Ecto neural progenitor cell (in vitro differentiated cells): ENCODE measurements around the gene GLO1.

Experiments
- DNase-seq: peaks from one replicate; pipeline ENCODE4 v3.0.0-alpha.2; 2018; ENCODE audit warnings: low spot score

GLO1 gene

DNA sequence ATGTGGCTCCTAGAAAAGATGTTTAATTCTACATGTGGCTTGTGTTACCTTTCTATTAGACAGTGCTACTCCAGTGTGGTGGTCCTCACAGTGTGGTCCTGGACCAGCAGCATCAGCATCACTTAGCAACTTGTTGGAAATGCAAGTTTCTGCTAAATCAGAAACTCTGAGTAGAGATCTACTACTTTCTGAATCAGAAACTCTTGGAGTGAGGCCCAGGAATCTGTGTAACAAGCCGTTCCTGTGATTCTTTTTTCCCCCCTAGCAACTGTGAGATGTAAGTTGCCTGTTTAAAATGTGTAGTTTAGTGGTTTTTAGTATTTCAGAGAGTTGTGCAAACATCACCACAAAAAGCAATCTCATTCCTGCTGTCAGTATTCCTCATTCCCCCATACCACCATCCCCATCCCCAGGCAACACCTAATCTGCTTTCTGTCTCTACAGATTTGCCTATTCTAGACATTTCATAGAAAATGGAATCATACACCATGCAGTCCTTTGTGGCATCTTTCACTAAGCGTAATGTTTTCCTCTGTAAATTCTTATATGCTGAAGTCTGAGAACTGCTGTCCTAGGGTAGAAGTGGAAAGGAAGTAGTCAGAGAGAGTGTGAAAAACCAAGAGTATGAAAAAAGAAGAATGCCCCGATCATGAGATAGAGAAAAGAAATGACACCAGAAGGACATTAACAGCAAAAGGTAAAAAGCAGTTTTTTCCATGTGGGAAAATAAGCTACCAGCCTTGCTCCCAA lies 44.4 kb downstream of the GLO1 start:
- no peak for DNase-seq

DNA sequence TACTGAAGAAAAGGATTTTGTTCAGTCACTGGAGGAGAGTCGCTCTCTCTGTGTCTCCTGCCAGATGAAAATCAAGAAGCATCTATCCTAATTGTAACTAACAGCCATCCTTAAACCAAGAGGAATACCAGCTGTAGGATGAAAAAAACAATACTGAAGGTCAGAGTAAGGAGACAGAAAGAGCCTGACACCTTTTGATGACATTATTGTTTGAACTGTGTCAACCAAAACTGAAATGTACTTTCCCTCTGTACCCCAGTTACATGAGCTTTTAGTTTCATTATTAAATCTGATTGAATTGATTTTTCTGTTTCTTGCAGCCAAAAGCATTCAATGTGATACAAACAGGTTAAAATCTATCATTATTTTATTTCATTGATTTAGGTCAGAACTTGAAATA lies 46.0 kb downstream of the GLO1 start:
- no peak for DNase-seq

- DNase-seq: no peak
Measured at GRCh38 chr6:38654263-38654662, 48.7 kb downstream of the GLO1 start.

DNA sequence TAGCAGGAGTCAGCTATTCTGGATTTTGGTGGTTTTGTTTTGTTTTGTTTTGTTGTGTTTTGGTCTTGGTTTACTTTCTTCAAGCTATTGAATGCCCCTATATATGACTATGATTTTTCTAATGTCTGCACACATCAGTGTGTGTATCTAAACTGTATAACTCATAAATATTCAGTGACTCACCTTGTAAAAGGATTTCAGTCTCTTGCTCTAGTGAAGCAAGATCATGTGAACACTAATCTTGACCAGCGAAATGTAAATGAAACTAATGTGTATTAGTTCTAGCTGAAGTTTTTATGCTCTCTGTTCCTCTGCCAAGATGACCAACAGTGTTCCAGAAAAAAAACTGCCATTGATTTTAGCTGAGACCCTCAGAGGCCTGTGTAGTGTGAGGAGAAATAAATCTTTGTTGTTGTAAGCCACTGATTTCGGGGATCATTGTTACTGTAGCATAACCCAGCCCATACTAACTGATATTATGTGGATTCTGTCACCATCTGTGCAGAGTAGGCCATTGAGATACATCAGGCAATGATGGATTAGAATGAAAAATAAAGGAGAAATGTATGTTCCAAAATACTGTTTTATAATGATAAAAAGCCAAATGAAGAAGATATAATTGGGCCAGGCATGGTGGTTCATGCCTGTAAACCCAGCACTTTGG lies 51.7 kb downstream of the GLO1 start:
- no peak for DNase-seq

GRCh38 chr6:38650207-38650752 lies 52.7 kb downstream of the GLO1 start:
- no peak for DNase-seq

DNA sequence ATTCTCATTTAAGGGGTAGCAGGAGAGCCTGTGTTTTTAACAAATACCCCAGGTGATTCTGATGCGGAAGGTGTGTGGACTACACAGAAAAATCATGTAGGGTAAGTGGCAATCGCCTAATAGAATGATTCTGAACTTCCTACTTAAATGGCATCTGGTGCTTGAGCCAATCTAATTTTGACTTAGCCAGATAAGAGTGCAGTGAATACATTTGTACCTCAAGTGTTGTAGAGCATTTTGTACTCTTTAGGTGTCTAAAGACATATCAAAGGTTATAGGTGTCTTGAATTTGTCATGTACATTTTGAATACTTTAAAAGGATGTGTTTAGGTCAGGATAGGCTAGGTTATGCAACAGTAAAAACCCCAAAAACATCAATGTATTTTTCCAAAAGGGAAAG lies 53.2 kb downstream of the GLO1 start:
- DNase-seq: no peak

DNA sequence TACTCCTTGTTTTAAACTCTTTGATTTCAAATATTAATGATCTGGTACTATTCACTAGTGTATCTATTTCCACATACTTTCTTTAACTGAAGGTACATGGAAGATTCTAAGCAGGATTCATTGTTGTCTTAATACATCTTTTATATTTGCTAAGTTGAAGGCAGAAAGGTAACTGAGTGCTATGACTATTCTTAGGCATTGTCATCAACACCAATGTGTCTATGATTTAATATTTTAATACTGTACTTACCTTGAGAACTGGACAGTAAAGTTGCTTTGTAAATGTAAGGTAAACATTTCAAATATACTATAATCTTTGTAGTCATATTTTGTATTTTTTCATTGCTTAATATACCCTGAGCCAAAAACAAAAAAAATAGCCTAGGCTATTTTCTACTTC lies 54.3 kb downstream of the GLO1 start:
- no peak for DNase-seq

- DNase-seq: no peak
Measured at GRCh38 chr6:38646166-38646878, 56.6 kb downstream of the GLO1 start.

- no peak for DNase-seq
Measured at GRCh38 chr6:38644951-38645350, 58.0 kb downstream of the GLO1 start.

DNA sequence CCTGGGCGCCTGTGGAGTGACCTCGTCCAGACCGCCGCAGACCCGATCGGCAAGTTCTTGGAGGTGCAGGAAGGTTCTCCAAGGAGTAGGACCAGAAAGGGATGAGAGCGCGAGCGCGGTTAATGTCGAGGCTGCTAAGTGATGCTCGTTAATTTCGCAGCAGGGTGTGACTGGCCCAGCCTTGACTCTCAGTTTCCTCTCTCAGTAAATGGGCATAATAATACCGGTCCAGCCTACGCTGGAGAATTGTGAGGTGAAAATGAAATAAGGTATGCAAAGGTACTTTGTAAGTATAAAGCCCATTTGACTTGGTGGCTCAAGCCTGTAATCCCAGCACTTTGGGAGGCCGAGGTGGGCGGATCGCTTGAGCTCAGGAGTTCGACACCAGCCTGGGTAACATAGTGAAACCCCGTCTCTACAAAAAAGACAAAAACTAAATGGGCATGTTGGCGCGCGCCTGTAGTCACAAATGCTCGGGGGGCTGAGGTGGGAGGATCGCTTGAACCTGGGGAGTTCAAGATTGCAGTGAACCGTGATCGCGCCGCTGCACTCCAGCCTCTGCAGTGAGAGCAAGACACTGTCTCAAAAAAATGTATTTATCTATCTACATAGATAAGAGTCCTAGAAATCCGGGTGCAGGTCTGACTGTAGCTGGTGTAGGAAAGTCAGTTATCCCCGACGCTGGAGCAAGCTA lies 62.6 kb downstream of the GLO1 start:
- no peak for DNase-seq

DNA sequence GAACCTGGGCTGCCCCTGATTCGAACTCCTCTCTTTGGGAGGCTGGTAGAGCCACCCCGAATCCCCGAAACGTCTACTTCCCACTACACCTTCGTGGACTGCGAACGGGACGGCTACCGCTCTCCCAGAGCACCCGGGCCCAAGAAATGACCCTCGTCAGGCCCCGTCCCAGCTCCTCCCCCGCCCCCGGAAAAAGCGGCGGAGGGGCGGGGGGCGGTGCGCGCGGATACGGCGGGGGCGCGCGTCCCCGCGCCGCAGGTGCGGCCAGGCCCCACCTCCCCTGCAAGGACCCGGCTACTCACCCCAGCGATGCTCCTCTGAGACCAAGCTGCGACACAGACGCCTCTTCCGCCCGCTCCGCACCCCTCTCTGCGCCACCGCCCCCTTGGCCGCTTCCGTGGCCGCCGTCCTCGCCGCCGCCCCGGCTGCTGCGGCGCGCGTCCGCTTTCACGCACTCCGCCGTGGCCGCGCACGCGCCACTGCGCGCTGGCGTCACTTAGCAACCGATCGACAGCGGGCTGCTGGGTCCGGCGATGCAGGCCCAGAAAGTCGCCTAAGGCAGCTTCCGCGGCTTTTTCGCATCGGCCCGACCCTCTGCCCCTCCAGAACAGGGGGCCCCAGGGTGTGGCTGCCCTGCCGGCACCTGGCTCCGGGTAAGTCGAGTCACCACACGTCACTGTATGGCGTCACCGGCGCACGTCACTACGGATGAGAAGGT lies 63.3 kb downstream of the GLO1 start, which contains the start of gene BTBD9:
BTBD9 (minus strand) TSS at position 432 of the 718 bp plus-strand sequence.
- peak; percentile 88 for DNase-seq

DNA sequence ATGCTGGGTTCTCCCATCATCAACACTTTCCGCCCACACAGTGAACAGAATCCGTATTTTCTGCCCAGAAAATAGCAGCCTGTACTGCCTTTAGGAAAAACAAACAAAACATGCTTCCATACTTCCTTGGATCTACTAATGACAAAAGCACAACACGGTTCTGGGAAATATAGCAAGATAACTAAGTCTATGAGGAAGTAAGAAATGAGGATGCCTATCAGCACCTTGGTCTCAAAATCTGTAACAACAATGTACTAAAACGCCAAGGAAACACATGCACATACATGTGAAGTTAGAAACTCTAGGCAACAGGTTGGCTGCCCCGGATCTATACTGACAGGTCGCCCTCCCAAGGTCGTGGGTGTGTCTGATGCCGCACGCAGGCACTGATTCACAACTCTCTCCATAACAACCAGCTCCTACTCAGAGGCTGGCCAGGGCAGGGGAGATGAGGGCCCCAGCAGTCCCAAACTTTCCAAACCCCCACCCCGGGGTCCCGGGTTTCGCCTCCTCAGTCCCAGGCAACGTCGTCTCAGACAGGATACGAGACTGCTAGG lies 63.9 kb downstream of the GLO1 start:
- DNase-seq: peak; percentile 62

DNA sequence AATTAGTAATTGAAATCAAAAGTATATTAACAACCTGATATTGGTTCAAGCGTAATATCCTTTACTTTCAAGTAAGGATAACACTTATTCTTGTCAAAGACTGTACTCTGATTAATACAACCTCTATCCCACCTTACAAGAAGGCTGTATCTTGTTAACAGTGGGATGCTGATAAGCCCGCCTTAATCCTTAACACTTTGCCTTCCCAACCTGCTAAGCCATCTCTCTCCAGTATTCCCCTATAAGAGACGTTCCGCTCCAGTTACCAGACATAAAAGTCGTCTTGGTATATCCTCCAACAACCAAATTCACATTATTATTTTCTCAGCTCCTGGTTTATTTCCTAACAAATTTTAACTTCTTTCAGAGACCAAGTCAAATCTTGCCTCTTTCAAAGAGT lies 65.2 kb downstream of the GLO1 start:
- no peak for DNase-seq

DNA sequence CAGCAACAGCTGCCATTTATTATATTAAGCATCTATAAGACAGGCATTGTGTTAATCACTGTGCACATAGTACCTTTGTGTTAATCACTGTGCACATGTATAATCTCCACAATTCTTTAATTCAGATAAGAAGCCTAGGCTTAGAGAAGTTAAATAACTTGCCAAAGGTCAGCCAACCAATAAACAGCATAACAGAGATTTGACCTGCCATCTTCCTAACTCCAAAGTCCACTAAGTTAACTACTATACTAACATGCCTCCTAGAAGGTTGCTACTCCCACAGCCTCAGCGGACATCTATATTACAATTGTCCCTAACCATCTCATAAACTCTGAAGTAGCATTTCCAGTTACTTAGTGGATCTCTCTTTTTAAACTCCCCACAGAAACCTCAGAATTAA lies 66.9 kb downstream of the GLO1 start:
- DNase-seq: no peak

DNA sequence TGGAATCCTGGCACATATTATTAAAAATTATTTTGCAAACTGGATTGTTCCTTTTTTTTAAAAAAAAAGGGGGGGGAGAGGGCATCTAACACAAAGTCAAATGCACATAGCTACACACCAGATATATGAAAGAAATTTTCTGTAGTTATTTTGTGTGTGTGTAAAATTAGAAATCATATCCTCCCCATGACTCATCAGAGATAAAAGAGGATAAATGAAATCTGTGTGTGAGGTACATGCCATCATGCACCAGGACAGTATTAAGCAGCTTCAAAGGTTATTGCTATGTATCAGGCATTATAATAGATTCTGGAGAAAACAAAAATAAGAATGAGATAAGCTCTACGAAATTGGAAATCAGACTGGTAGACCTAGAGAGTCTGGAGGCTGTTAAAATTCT lies 68.4 kb downstream of the GLO1 start:
- no peak for DNase-seq

DNA sequence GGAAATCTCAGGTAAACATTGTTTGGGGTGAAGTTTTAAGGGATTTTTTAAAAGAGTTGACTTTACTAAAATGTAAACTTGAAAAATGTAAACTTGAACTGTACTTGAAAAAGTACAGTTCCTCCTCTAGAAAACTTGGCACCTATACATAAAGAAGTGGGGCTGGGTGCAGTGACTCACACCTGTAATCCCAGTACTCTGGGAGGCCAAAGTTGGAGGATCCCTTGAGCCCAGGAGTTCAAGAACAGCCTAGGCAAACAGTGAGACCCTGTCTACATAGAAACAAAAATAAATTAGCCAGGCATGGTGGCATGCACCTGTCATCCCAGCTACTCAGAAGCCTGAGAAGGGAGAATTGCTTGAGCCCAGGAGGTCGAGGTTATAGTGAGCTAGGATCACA lies 70.5 kb downstream of the GLO1 start:
- DNase-seq: no peak

DNA sequence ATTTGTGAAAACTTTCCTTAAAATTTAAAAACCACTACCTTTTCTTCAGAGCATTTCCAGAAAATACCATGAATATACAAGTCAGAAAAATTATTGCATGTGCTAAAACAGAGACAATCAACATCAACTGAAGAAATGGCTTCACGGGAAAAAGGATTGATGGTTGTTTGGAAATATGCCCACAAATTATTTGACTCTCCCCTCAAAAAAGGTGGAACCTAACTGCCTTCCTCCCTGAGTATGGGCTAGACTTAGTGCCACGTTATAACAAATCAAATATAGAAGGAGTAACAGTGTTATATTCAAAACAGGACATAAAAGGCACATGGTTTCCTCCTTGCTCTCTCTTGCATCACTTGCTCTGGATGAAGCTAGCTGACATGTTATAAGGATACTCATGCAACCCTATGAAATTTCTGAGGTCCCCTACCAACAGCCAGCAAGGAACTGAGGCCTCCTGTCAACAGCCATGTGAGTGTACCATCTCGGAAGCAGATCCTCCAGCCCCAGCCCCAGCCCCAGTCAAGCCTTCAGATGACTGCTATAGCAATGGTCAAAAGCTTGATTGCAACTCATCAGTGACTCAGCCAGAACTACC lies 71.7 kb downstream of the GLO1 start:
- DNase-seq: no peak
